ENCODE data around the gene SPHK1.

Gene SPHK1

GRCh38 chr17:76397184-76397583 lies 12.8 kb downstream of the SPHK1 start:
- Histone ChIP-seq H3K36me3 (ENCODE audit: insufficient read depth, low read length) (peaks cover 82% of the 10 kb centered on the region; the same call in 1 of the 2 replicates), H3K4me3 (ENCODE audit: low read length, poor library complexity, severe bottlenecking) (no peak overlapping the region), H3K9me2 (replicated peaks; ENCODE audit: low read depth, low read length) (no peaks in the 10 kb centered on the region), H3K9ac (ENCODE audit: low read depth, low read length, poor library complexity, severe bottlenecking) (no peak overlapping the region), H3K4me2 (ENCODE audit: low read depth, low read length, poor library complexity, severe bottlenecking) (no peak overlapping the region), H3K9me3 (ENCODE audit: insufficient read depth, low read depth, low read length) (no peaks in the 10 kb centered on the region), H2AFZ (ENCODE audit: low read length) (no peak overlapping the region), H3F3A (ENCODE audit: low read depth) (no peaks in the 10 kb centered on the region), H3K27me3 (ENCODE audit: insufficient read depth, low read length, poor library complexity, severe bottlenecking) (no peaks in the 10 kb centered on the region), H4K20me1 (ENCODE audit: insufficient read depth, low read length, poor library complexity, severe bottlenecking) (peaks cover 3% of the 10 kb centered on the region), H3K4me1 (ENCODE audit: insufficient read depth, low read length, poor library complexity, severe bottlenecking) (no peaks in the 10 kb centered on the region), H3K79me2 (ENCODE audit: insufficient read depth, low read length) (no peaks in the 10 kb centered on the region)
- TF ChIP-seq CTCF (conservative IDR thresholded peaks at IDR 0.05; ENCODE audit: low read length) (no peak), EZH2phosphoT487 (IDR thresholded peaks at IDR 0.05; ENCODE audit: borderline replicate concordance) (no peak)

GRCh38 chr17:76397687-76398522 lies 13.5 kb downstream of the SPHK1 start:
- Histone ChIP-seq H3K9me2 (replicated peaks; ENCODE audit: low read depth, low read length) (no peaks in the 10 kb centered on the region), H4K20me1 (ENCODE audit: insufficient read depth, low read length, poor library complexity, severe bottlenecking) (peaks cover 3% of the 10 kb centered on the region), H3K36me3 (ENCODE audit: insufficient read depth, low read length) (peaks cover 89% of the 10 kb centered on the region; the same call in 1 of the 2 replicates), H3K4me1 (ENCODE audit: insufficient read depth, low read length, poor library complexity, severe bottlenecking) (no peaks in the 10 kb centered on the region), H3K9me3 (ENCODE audit: insufficient read depth, low read depth, low read length) (no peaks in the 10 kb centered on the region), H3K79me2 (ENCODE audit: insufficient read depth, low read length) (no peaks in the 10 kb centered on the region), H3K4me3 (ENCODE audit: low read length, poor library complexity, severe bottlenecking) (no peak overlapping the region), H3F3A (ENCODE audit: low read depth) (no peaks in the 10 kb centered on the region), H3K9ac (ENCODE audit: low read depth, low read length, poor library complexity, severe bottlenecking) (no peak overlapping the region), H3K27me3 (ENCODE audit: insufficient read depth, low read length, poor library complexity, severe bottlenecking) (no peaks in the 10 kb centered on the region), H2AFZ (ENCODE audit: low read length) (no peak overlapping the region), H3K4me2 (ENCODE audit: low read depth, low read length, poor library complexity, severe bottlenecking) (no peak overlapping the region)
- TF ChIP-seq EZH2phosphoT487 (IDR thresholded peaks at IDR 0.05; ENCODE audit: borderline replicate concordance) = no peak
- TF ChIP-seq CTCF (conservative IDR thresholded peaks at IDR 0.05; ENCODE audit: low read length) = peak; percentile 94

- TF ChIP-seq EZH2phosphoT487 (IDR thresholded peaks at IDR 0.05; ENCODE audit: borderline replicate concordance) (no peak), CTCF (conservative IDR thresholded peaks at IDR 0.05; ENCODE audit: low read length) (no peak)
- H3K79me2 ChIP-seq (ENCODE audit: insufficient read depth, low read length) = no peaks in the 10 kb centered on the region
- H2AFZ ChIP-seq (ENCODE audit: low read length) = no peak overlapping the region
- no peak overlapping the region for H3K4me3 ChIP-seq (ENCODE audit: low read length, poor library complexity, severe bottlenecking)
- H3K36me3 ChIP-seq (ENCODE audit: insufficient read depth, low read length) = peaks cover 93% of the 10 kb centered on the region; the same call in 1 of the 2 replicates
- H3K9ac ChIP-seq (ENCODE audit: low read depth, low read length, poor library complexity, severe bottlenecking) = no peak overlapping the region
- H4K20me1 ChIP-seq (ENCODE audit: insufficient read depth, low read length, poor library complexity, severe bottlenecking) = peaks cover 3% of the 10 kb centered on the region
- no peaks in the 10 kb centered on the region for H3K9me2 ChIP-seq (replicated peaks; ENCODE audit: low read depth, low read length)
- H3K4me2 ChIP-seq (ENCODE audit: low read depth, low read length, poor library complexity, severe bottlenecking) = no peak overlapping the region
- H3K4me1 ChIP-seq (ENCODE audit: insufficient read depth, low read length, poor library complexity, severe bottlenecking) = no peaks in the 10 kb centered on the region
- H3F3A ChIP-seq (ENCODE audit: low read depth) = no peaks in the 10 kb centered on the region
- H3K27me3 ChIP-seq (ENCODE audit: insufficient read depth, low read length, poor library complexity, severe bottlenecking) = no peaks in the 10 kb centered on the region
- H3K9me3 ChIP-seq (ENCODE audit: insufficient read depth, low read depth, low read length) = no peaks in the 10 kb centered on the region
Measured at GRCh38 chr17:76398523-76399174, 14.2 kb downstream of the SPHK1 start.
